IMR-90 (cell line): ENCODE data around the gene RANBP10. TPM values are rescaled to one million over a fixed set of nuclear protein-coding genes. Genes with fewer than 3 reads are reported as not detected.

Experiments used
- ATAC-seq: fragments of 200-7000 bp; cut with Tn5 transposase; 2 replicates; pipeline ENCODE4 v1.9.1; 2020; ENCODE audit warnings: low read depth, mild to moderate bottlenecking, moderate library complexity
- BruUV-seq: library from RNA; stranded (reverse); fragments of 400-500 nt; replicated peaks from 2 replicates; lab custom pipeline; 2021; lab: Mats Ljungman, UMichigan
- CTCF ChIA-PET: fragments of 300-600 bp; formaldehyde crosslinking; extraction: SDS; loops from one replicate; lab custom pipeline; 2021; ENCODE audit warnings: antibody characterized with exemption; lab: Yijun Ruan, JAX
- POLR2A ChIA-PET: fragments of 300-600 bp; sonication (Branson Sonifier 250); formaldehyde crosslinking; loops from one replicate; lab custom pipeline; 2022; ENCODE audit warnings: antibody characterized with exemption; ENCODE audit not compliant: unreplicated experiment; lab: Charles Lee
- DNase-seq: peaks from one replicate; pipeline ENCODE4 v3.0.0; 2013
- H2AFZ ChIP-seq: replicated peaks from 2 replicates; pipeline ENCODE3; 2013; ENCODE audit warnings: low read length, mild to moderate bottlenecking; ENCODE audit not compliant: poor library complexity
- H2AK5ac ChIP-seq: 2 replicates; pipeline ENCODE4 v1.6.1; 2013; ENCODE audit warnings: low read depth, low read length, inconsistent platforms
- H2AK9ac ChIP-seq: replicated peaks from 2 replicates; pipeline ENCODE3; 2013; ENCODE audit warnings: mild to moderate bottlenecking, low read depth, low read length, moderate library complexity; ENCODE audit not compliant: poor library complexity
- H2BK120ac ChIP-seq: 2 replicates; pipeline ENCODE4 v1.6.1; 2013; ENCODE audit warnings: low read depth, low read length, inconsistent platforms
- H2BK15ac ChIP-seq: 3 replicates; pipeline ENCODE4 v1.6.1; 2013; ENCODE audit warnings: low read depth, low read length, inconsistent platforms
- H2BK20ac ChIP-seq: 2 replicates; pipeline ENCODE4 v1.6.1; 2013; ENCODE audit warnings: low read depth, mild to moderate bottlenecking, inconsistent platforms, low read length, moderate library complexity
- H2BK5ac ChIP-seq: 2 replicates; pipeline ENCODE4 v1.6.1; 2013; ENCODE audit warnings: mild to moderate bottlenecking, low read depth, low read length, inconsistent platforms; ENCODE audit not compliant: poor library complexity, severe bottlenecking
- H3K14ac ChIP-seq: replicated peaks from 2 replicates; pipeline ENCODE4 v1.6.1; 2013; ENCODE audit warnings: low read depth, low read length, inconsistent platforms
- H3K18ac ChIP-seq: 2 replicates; pipeline ENCODE4 v1.6.1; 2013; ENCODE audit warnings: low read depth, low read length, control low read depth
- H3K23ac ChIP-seq: 2 replicates; pipeline ENCODE4 v1.6.1; 2013; ENCODE audit warnings: low read depth, low read length, inconsistent platforms
- H3K27ac ChIP-seq: 2 replicates; pipeline ENCODE4 v1.5.1; 2013; ENCODE audit warnings: mild to moderate bottlenecking, control low read depth, low read length; ENCODE audit not compliant: insufficient read depth
- H3K27me3 ChIP-seq: 2 replicates; pipeline ENCODE4 v1.6.1; 2013; ENCODE audit warnings: low read length; ENCODE audit not compliant: control insufficient read depth, insufficient read depth
- H3K36me3 ChIP-seq: 2 replicates; pipeline ENCODE4 v1.6.1; 2013; ENCODE audit warnings: low read length, mixed read lengths; ENCODE audit not compliant: control insufficient read depth, insufficient read depth
- H3K4ac ChIP-seq: 2 replicates; pipeline ENCODE4 v1.6.1; 2013; ENCODE audit warnings: low read depth, low read length, inconsistent platforms
- H3K4me1 ChIP-seq: 2 replicates; pipeline ENCODE4 v1.6.1; 2013; ENCODE audit warnings: low read length, mixed read lengths; ENCODE audit not compliant: control insufficient read depth, insufficient read depth
- H3K4me2 ChIP-seq: 2 replicates; pipeline ENCODE4 v1.6.1; 2013; ENCODE audit warnings: low read depth, mild to moderate bottlenecking, control low read depth, low read length, moderate library complexity
- H3K4me3 ChIP-seq: 2 replicates; pipeline ENCODE4 v1.5.1; 2013; ENCODE audit warnings: low read depth, mild to moderate bottlenecking, control low read depth, low read length, moderate library complexity; ENCODE audit not compliant: insufficient read depth
- H3K56ac ChIP-seq: 2 replicates; pipeline ENCODE4 v1.6.1; 2013; ENCODE audit warnings: low read length, inconsistent platforms; ENCODE audit not compliant: insufficient read depth; ENCODE audit errors: extremely low read depth
- H3K79me1 ChIP-seq, 2 experiments: 2 replicates each; pipeline ENCODE4 v1.6.1; 2013; ENCODE audit warnings: low read length in 2 of 2, inconsistent platforms in 1 of 2, low read depth in 1 of 2
- H3K9ac ChIP-seq: 2 replicates; pipeline ENCODE4 v1.6.1; 2013; ENCODE audit warnings: low read depth, low read length, control low read depth
- H3K9me1 ChIP-seq: 2 replicates; pipeline ENCODE4 v1.6.1; 2013; ENCODE audit warnings: low read length, inconsistent platforms; ENCODE audit not compliant: insufficient read depth
- H3K9me3 ChIP-seq: 2 replicates; pipeline ENCODE4 v1.6.1; 2013; ENCODE audit warnings: low read length; ENCODE audit not compliant: control insufficient read depth, insufficient read depth
- H4K20me1 ChIP-seq: 2 replicates; pipeline ENCODE4 v1.6.1; 2013; ENCODE audit warnings: low read length, inconsistent platforms; ENCODE audit not compliant: insufficient read depth
- H4K5ac ChIP-seq: 2 replicates; pipeline ENCODE4 v1.6.1; 2013; ENCODE audit warnings: mild to moderate bottlenecking, low read depth, low read length, control low read depth
- H4K8ac ChIP-seq, 2 experiments: 2 replicates each; pipeline ENCODE4 v1.6.1; 2013; ENCODE audit warnings: low read depth in 2 of 2, low read length in 2 of 2, control low read depth in 1 of 2, inconsistent platforms in 1 of 2
- H4K91ac ChIP-seq: 2 replicates; pipeline ENCODE4 v1.6.1; 2013; ENCODE audit warnings: low read depth, low read length, inconsistent platforms; ENCODE audit not compliant: insufficient read depth
- MAZ ChIP-seq: IDR thresholded peaks from 2 replicates; pipeline ENCODE4 v1.6.1; 2012; ENCODE audit warnings: low read depth, mild to moderate bottlenecking, low read length, improper control_type of control experiment, moderate library complexity, borderline replicate concordance
- MXI1 ChIP-seq: IDR thresholded peaks from 2 replicates; pipeline ENCODE4 v1.6.1; 2012; ENCODE audit warnings: low read depth, mild to moderate bottlenecking, low read length, moderate library complexity, borderline replicate concordance
- POLR2A ChIP-seq: IDR thresholded peaks from 2 replicates; pipeline ENCODE4 v1.6.1; 2012; ENCODE audit warnings: mild to moderate bottlenecking, low read depth, low read length
- SMC3 ChIP-seq: fragments of 150-350 bp; IDR thresholded peaks from 2 replicates; pipeline ENCODE4 v1.6.1; 2016; ENCODE audit warnings: low read depth, mild to moderate bottlenecking, antibody characterized with exemption, low read length, moderate library complexity
- WGBS, 2 experiments: methylation state at CpG; one replicate each; pipeline versions ENCODE4 v1.1.5 to v1.1.7; 2013; ENCODE audit warnings: missing lambda C conversion rate in 2 of 2; ENCODE audit not compliant: insufficient read length in 1 of 2; ENCODE audit errors: extremely low coverage in 2 of 2; 5-methylcytosine and 5-hydroxymethylcytosine counted together
- dilution Hi-C: fragments of 300-500 bp; cut with HindIII; formaldehyde crosslinking; loops from one replicate; pipeline ENCODE4 v1.14.3; 2018; ENCODE audit warnings: low sequenced_read_pairs; ENCODE audit not compliant: unreplicated experiment
- in situ Hi-C: fragments of 300-500 bp; cut with MboI; formaldehyde crosslinking; loops from 3 replicates; pipeline ENCODE4 v1.14.3; 2019; ENCODE audit warnings: low sequenced_read_pairs, inconsistent platforms, mixed read lengths
- intact Hi-C: fragments of 100-400 bp; cut with micrococcal nuclease; formaldehyde crosslinking; loops from 2 replicates; pipeline ENCODE4 v1.10.0; 2022
- polyA plus RNA-seq, 3 experiments: library from polyadenylated mRNA; depleted of rRNA; stranded (reverse); fragments of >200 nt; gene quantifications; 2 replicates each; pipeline ENCODE4 v1.2.3, GENCODE V29; 2012; ENCODE audit warnings: low replicate concordance in 1 of 3
- total RNA-seq: library from RNA; depleted of rRNA; stranded (reverse); fragments of >200 nt; gene quantifications from 2 replicates; pipeline ENCODE4 v1.2.3, GENCODE V29; 2012

RANBP10 gene
- total and polyA plus RNA-seq, 2 of the 4 experiments (the other 2 are of a cell fraction), result 2.7 to 12.1 TPM

DNA sequence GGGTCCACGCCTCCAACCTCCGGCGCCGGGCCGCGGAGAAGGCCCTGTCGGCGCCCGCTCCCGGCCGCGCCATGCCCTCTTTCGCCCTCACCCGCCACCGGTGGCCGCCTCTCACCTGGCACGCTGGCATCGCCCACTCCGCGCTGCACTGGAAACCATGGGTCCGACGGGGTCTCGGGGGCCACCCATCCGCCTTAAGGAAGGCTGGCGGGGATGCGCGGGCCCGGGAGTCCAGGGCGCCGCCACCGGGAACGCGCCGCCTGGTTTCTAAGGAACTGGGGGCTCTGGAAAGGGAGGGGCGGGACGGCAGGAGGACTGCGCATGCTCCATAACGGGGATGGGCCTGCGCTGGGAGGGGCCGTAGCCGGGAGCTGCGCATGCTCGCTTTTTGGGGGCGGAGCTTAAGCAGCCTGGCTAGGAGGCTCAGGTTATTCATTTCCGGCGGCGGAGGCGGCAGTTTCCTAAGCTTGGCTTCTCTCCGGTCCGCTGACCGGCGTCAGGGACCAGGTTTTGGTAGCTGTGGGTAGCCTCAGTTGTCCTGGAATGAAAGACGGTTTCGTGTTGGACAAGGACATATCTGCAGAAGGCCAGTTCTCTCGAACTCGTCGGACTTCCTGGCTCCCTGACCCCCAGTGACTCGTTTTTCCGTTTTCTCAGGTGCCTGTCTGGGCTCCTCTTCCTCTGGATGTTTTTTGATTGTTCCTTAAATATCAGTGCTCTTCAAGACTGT is 87.1 kb downstream of the RANBP10 start, which contains the start of gene GFOD2:
Gene GFOD2, minus strand, starts transcription at position 269 of the 730 bp plus-strand sequence. CDS start 33,601 bp downstream, outside the sequence.
- no peaks in the 10 kb centered on the region for H3K9me3 ChIP-seq
- ChIA-PET CTCF (interaction anchor here (1.3 kb wide), 1 partner anchor 47 kb away, joined by 3 read pairs; no protein-coding TSS in a partner anchor), POLR2A (interaction anchor here (0.7 kb wide), 1 partner anchor 777 kb away, joined by 3 read pairs; no protein-coding TSS in a partner anchor)
- in situ Hi-C loops, result no loop called here
- peaks cover 8% of the 10 kb centered on the region for H3K4me1 ChIP-seq
- dilution Hi-C loops, result no loop called here
- peak within 1 kb of the TSS; percentile 63; the same call in 1 of the 3 replicates for H2BK15ac ChIP-seq
- H2AK9ac ChIP-seq, result peak within 1 kb of the TSS; percentile 94
- H3K4ac ChIP-seq, result peak within 1 kb of the TSS; percentile 98
- TF ChIP-seq MXI1 (peak; percentile 87), MAZ (peak; percentile 96), SMC3 (no peak), POLR2A (peak; percentile 84)
- H2BK5ac ChIP-seq, result peak within 1 kb of the TSS; percentile 91
- peaks cover 13% of the 10 kb centered on the region; the same call in 1 of the 2 replicates for H3K9me1 ChIP-seq
- H2BK20ac ChIP-seq, result peak within 1 kb of the TSS; percentile 42; the same call in 1 of the 2 replicates
- peak; percentile 93 for ATAC-seq
- H3K27ac ChIP-seq, result peak within 1 kb of the TSS; percentile 89
- H3K4me3 ChIP-seq, result peak within 1 kb of the TSS; percentile 89
- H3K79me1 ChIP-seq, result peaks cover 12 to 37% of the 10 kb centered on the region in 2 experiments
- H3K56ac ChIP-seq, result peak within 1 kb of the TSS; percentile 85
- no TSS peak for BruUV-seq
- intact Hi-C loops, result loop anchor here (5.0 kb wide), 1 partner anchor 88 kb away; the partner anchor contains the start of genes RANBP10 and TSNAXIP1
- H4K20me1 ChIP-seq, result peaks cover 5% of the 10 kb centered on the region; the same call in 1 of the 2 replicates
- H2BK120ac ChIP-seq, result peak within 1 kb of the TSS; percentile 78
- peak within 1 kb of the TSS; percentile 98 for H3K14ac ChIP-seq
- H3K9ac ChIP-seq, result peak within 1 kb of the TSS; percentile 89
- H3K18ac ChIP-seq, result peak within 1 kb of the TSS; percentile 86
- 0% methylated on average over 46 of the region's 59 CpGs; no CpG with 5 or more reads in 1 of the 2 experiments for WGBS, 2 experiments
- peak; percentile 92 for DNase-seq
- H3K27me3 ChIP-seq, result no peaks in the 10 kb centered on the region
- peak within 1 kb of the TSS; percentile 96 for H2AFZ ChIP-seq
- H3K4me2 ChIP-seq, result peak within 1 kb of the TSS; percentile 100
- H4K91ac ChIP-seq, result peak within 1 kb of the TSS; percentile 93
- peak within 1 kb of the TSS; percentile 75 to 99 for H4K8ac ChIP-seq
- H2AK5ac ChIP-seq, result peak within 1 kb of the TSS; percentile 92
- peak within 1 kb of the TSS; percentile 95 for H4K5ac ChIP-seq
- peaks cover 2% of the 10 kb centered on the region; the same call in 1 of the 2 replicates for H3K36me3 ChIP-seq
- H3K23ac ChIP-seq, result peak within 1 kb of the TSS; percentile 98
